KMS-11 (cell line): ENCODE data around the gene RAD51B.
"Not testable (repeated sequence)": the region's sequence is repeated elsewhere in the genome, so short reads cannot be mapped to it uniquely, and the experiment has no call there.

Experiments
- H2AFZ ChIP-seq: fragments of 200-600 bp; sonication (generic); 2 replicates; pipeline ENCODE4 v1.6.1; 2016; ENCODE audit warnings: antibody characterized with exemption, mixed run types, low read depth
- H3K27ac ChIP-seq: fragments of 200-600 bp; sonication (generic); 2 replicates; pipeline ENCODE4 v1.6.1; 2016; ENCODE audit warnings: mild to moderate bottlenecking, mixed run types
- H3K27me3 ChIP-seq: fragments of 200-600 bp; sonication (generic); 2 replicates; pipeline ENCODE4 v1.6.1; 2017; ENCODE audit warnings: mild to moderate bottlenecking, low read depth, mixed run types, moderate library complexity; ENCODE audit not compliant: insufficient read depth
- H3K36me3 ChIP-seq: fragments of 200-600 bp; sonication (generic); 2 replicates; pipeline ENCODE4 v1.6.1; 2017; ENCODE audit warnings: mild to moderate bottlenecking, mixed run types; ENCODE audit not compliant: insufficient read depth
- H3K4me1 ChIP-seq: fragments of 200-600 bp; sonication (generic); 2 replicates; pipeline ENCODE4 v1.6.1; 2016; ENCODE audit warnings: mild to moderate bottlenecking, low read depth, mixed run types; ENCODE audit not compliant: poor library complexity, severe bottlenecking
- H3K4me2 ChIP-seq: fragments of 200-600 bp; sonication (generic); 2 replicates; pipeline ENCODE4 v1.7.0; 2016; ENCODE audit warnings: mild to moderate bottlenecking, mixed run types
- H3K4me3 ChIP-seq: fragments of 200-600 bp; sonication (generic); IDR thresholded peaks from 2 replicates; pipeline ENCODE4 v1.6.1; 2017; ENCODE audit warnings: low read depth, low read length, mixed read lengths; ENCODE audit not compliant: insufficient read depth
- H3K79me2 ChIP-seq: fragments of 200-600 bp; sonication (generic); 2 replicates; pipeline ENCODE4 v1.6.1; 2016; ENCODE audit warnings: low read depth, mixed run types; ENCODE audit not compliant: insufficient read depth
- H3K9ac ChIP-seq: fragments of 200-600 bp; sonication (generic); 2 replicates; pipeline ENCODE4 v1.6.1; 2016; ENCODE audit warnings: mild to moderate bottlenecking, mixed run types
- H4K20me1 ChIP-seq: fragments of 200-600 bp; sonication (generic); 2 replicates; pipeline ENCODE4 v1.6.1; 2016; ENCODE audit warnings: mild to moderate bottlenecking, mixed run types; ENCODE audit not compliant: insufficient read depth
- TF ChIP-seq, protein P1 (sequence below): fragments of 200-600 bp; sonication (generic); conservative IDR thresholded peaks from 2 replicates; pipeline ENCODE4 v1.6.1; 2017; ENCODE audit warnings: low read depth, mild to moderate bottlenecking, antibody characterized with exemption, low read length, moderate library complexity, mixed read lengths

RAD51B gene

GRCh38 chr14:68661226-68662225 is 841.9 kb downstream of the RAD51B start:
- Histone ChIP-seq H4K20me1 (no peaks in the 10 kb centered on the region), H3K27me3 (no peaks in the 10 kb centered on the region), H3K36me3 (no peaks in the 10 kb centered on the region), H3K4me2 (no peak overlapping the region), H3K4me3 (no peak overlapping the region), H3K9ac (no peak overlapping the region), H3K27ac (no peak overlapping the region), H2AFZ (no peak overlapping the region), H3K4me1 (no peaks in the 10 kb centered on the region), H3K79me2 (no peaks in the 10 kb centered on the region)
- TF ChIP-seq, protein P1, sequence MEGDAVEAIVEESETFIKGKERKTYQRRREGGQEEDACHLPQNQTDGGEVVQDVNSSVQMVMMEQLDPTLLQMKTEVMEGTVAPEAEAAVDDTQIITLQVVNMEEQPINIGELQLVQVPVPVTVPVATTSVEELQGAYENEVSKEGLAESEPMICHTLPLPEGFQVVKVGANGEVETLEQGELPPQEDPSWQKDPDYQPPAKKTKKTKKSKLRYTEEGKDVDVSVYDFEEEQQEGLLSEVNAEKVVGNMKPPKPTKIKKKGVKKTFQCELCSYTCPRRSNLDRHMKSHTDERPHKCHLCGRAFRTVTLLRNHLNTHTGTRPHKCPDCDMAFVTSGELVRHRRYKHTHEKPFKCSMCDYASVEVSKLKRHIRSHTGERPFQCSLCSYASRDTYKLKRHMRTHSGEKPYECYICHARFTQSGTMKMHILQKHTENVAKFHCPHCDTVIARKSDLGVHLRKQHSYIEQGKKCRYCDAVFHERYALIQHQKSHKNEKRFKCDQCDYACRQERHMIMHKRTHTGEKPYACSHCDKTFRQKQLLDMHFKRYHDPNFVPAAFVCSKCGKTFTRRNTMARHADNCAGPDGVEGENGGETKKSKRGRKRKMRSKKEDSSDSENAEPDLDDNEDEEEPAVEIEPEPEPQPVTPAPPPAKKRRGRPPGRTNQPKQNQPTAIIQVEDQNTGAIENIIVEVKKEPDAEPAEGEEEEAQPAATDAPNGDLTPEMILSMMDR, result no peak

DNA sequence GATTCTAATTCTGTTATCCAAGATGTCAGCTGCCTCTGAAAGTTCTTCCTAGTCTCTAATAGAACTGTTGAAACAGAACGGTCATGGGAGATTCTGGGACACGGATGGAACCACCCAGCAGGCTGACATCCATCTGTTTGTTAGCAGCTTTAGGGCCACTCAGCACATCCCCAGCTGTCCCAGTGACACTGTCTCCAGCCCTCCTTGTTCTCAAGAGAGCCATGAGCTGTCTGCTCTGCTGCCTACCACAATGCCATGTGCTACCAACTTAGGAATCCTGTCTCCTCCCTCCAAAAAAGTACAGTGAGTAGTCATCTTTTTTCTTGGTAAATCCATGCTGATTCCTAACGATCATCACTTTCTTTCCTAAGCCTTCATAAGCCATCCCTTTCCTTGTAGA is 842.8 kb downstream of the RAD51B start:
- H3K27ac ChIP-seq, result no peak overlapping the region
- no peak overlapping the region for H3K9ac ChIP-seq
- H4K20me1 ChIP-seq, result no peaks in the 10 kb centered on the region
- no peak overlapping the region for H3K4me2 ChIP-seq
- TF ChIP-seq, protein P1, result no peak
- H3K79me2 ChIP-seq, result no peaks in the 10 kb centered on the region
- H3K36me3 ChIP-seq, result no peaks in the 10 kb centered on the region
- no peaks in the 10 kb centered on the region for H3K27me3 ChIP-seq
- H2AFZ ChIP-seq, result no peak overlapping the region
- H3K4me3 ChIP-seq, result no peak overlapping the region
- no peaks in the 10 kb centered on the region for H3K4me1 ChIP-seq

DNA sequence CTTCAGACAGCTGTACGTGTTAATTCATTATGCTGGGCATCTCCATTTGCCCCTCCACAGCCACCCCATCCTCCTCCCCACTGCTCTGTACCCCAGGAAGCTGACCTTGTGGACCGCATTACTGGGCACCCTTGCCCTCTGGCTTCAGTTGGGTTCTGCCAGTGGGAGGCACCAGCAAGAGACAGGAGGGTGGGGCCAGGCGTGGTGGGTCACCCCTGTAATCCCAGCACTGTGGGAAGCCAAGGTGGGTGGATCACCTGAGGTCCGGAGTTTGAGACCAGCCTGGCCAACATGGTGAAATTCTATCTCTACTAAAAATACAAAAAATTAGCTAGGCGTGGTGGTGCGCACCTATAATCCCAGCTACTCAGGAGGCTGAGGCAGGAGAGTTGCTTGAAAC is 843.2 kb downstream of the RAD51B start:
- H3K36me3 ChIP-seq, H3K4me1 ChIP-seq: not testable (repeated sequence)

GRCh38 chr14:68663385-68664076 is 844.0 kb downstream of the RAD51B start:
- Histone ChIP-seq H2AFZ (no peak overlapping the region), H4K20me1 (no peaks in the 10 kb centered on the region), H3K36me3 (no peaks in the 10 kb centered on the region), H3K27ac (no peak overlapping the region), H3K79me2 (no peaks in the 10 kb centered on the region), H3K9ac (no peak overlapping the region), H3K4me1 (no peaks in the 10 kb centered on the region), H3K27me3 (no peaks in the 10 kb centered on the region), H3K4me2 (no peak overlapping the region), H3K4me3 (no peak overlapping the region)
- TF ChIP-seq, protein P1, result no peak

More for the DNA sequence above, 843.2 kb downstream of the RAD51B start:
- H2AFZ ChIP-seq, H3K27ac ChIP-seq, H3K4me3 ChIP-seq, H3K27me3 ChIP-seq, H3K79me2 ChIP-seq, H4K20me1 ChIP-seq, H3K9ac ChIP-seq, H3K4me2 ChIP-seq: not testable (repeated sequence)
